GM10266 (cell line): Measurements from ENCODE around the gene UBR7.
"Not testable (repeated sequence)": the region's sequence is repeated elsewhere in the genome, so short reads cannot be mapped to it uniquely, and the experiment has no call there.

Experiments used
- DNase-seq: peaks from one replicate; pipeline ENCODE4 v3.0.0; 2012; ENCODE audit errors: extremely low spot score
- CTCF ChIP-seq: IDR thresholded peaks from 2 replicates; pipeline ENCODE4 v1.5.1; 2012; ENCODE audit warnings: mild to moderate bottlenecking, low read depth; ENCODE audit not compliant: control insufficient read depth, insufficient read depth; ENCODE audit errors: missing control alignments

UBR7 gene

GRCh38 chr14:93230539-93230938 lies 23.5 kb downstream of the UBR7 start:
- no peak for DNase-seq
- no peak for TF ChIP-seq CTCF

- no peak for DNase-seq
- no peak for TF ChIP-seq CTCF
Observed at GRCh38 chr14:93231129-93231979, 24.3 kb downstream of the UBR7 start.

GRCh38 chr14:93232159-93232558 lies 25.1 kb downstream of the UBR7 start:
- TF ChIP-seq CTCF: no peak
- no peak for DNase-seq

- DNase-seq: not testable (repeated sequence)
Observed at GRCh38 chr14:93233078-93233477, 26.0 kb downstream of the UBR7 start.

- no peak for DNase-seq
- no peak for TF ChIP-seq CTCF
Observed at GRCh38 chr14:93234798-93235197, 27.7 kb downstream of the UBR7 start.

- TF ChIP-seq CTCF: no peak
- no peak for DNase-seq
Observed at GRCh38 chr14:93239869-93240677, 33.0 kb downstream of the UBR7 start.

- TF ChIP-seq CTCF: no peak
- no peak for DNase-seq
Observed at GRCh38 chr14:93240678-93241000, 33.6 kb downstream of the UBR7 start.
